ENCODE results near the gene ILF2.

DNA sequence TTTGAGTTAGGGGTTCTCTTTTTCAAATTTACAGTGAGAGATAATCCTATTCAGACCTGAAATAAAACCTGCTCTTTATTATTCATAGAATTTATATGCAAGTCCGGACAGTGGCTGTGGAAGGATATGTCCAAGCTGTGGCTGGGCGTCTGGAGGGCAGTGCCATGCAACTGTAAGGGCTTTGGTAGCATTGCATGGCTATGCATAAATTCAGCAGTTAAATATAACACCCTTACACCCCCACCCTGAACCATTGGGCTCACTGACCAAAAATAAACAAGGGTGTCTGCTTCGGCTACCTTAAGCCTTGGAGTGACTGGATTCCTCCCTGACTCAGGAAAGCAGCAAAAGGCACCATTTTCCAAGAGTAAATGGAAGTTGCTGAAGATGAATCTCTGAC lies 31.5 kb downstream of the ILF2 start:
- TF ChIP-seq, protein P1, sequence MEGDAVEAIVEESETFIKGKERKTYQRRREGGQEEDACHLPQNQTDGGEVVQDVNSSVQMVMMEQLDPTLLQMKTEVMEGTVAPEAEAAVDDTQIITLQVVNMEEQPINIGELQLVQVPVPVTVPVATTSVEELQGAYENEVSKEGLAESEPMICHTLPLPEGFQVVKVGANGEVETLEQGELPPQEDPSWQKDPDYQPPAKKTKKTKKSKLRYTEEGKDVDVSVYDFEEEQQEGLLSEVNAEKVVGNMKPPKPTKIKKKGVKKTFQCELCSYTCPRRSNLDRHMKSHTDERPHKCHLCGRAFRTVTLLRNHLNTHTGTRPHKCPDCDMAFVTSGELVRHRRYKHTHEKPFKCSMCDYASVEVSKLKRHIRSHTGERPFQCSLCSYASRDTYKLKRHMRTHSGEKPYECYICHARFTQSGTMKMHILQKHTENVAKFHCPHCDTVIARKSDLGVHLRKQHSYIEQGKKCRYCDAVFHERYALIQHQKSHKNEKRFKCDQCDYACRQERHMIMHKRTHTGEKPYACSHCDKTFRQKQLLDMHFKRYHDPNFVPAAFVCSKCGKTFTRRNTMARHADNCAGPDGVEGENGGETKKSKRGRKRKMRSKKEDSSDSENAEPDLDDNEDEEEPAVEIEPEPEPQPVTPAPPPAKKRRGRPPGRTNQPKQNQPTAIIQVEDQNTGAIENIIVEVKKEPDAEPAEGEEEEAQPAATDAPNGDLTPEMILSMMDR (IDR thresholded peaks at IDR 0.05), result no peak
- TF ChIP-seq EZH2phosphoT487 (IDR thresholded peaks at IDR 0.05), result no peak
- TF ChIP-seq EZH2 (IDR thresholded peaks at IDR 0.05), result no peak
